ENCODE data around the gene MLXIP.
A peak's percentile ranks its signal among the peaks of the same experiment; 100 is the strongest.
"Not testable (repeated sequence)": the region's sequence is repeated elsewhere in the genome, so short reads cannot be mapped to it uniquely, and the experiment has no call there.

The MLXIP gene, protein sequence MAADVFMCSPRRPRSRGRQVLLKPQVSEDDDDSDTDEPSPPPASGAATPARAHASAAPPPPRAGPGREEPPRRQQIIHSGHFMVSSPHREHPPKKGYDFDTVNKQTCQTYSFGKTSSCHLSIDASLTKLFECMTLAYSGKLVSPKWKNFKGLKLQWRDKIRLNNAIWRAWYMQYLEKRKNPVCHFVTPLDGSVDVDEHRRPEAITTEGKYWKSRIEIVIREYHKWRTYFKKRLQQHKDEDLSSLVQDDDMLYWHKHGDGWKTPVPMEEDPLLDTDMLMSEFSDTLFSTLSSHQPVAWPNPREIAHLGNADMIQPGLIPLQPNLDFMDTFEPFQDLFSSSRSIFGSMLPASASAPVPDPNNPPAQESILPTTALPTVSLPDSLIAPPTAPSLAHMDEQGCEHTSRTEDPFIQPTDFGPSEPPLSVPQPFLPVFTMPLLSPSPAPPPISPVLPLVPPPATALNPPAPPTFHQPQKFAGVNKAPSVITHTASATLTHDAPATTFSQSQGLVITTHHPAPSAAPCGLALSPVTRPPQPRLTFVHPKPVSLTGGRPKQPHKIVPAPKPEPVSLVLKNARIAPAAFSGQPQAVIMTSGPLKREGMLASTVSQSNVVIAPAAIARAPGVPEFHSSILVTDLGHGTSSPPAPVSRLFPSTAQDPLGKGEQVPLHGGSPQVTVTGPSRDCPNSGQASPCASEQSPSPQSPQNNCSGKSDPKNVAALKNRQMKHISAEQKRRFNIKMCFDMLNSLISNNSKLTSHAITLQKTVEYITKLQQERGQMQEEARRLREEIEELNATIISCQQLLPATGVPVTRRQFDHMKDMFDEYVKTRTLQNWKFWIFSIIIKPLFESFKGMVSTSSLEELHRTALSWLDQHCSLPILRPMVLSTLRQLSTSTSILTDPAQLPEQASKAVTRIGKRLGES

DNA sequence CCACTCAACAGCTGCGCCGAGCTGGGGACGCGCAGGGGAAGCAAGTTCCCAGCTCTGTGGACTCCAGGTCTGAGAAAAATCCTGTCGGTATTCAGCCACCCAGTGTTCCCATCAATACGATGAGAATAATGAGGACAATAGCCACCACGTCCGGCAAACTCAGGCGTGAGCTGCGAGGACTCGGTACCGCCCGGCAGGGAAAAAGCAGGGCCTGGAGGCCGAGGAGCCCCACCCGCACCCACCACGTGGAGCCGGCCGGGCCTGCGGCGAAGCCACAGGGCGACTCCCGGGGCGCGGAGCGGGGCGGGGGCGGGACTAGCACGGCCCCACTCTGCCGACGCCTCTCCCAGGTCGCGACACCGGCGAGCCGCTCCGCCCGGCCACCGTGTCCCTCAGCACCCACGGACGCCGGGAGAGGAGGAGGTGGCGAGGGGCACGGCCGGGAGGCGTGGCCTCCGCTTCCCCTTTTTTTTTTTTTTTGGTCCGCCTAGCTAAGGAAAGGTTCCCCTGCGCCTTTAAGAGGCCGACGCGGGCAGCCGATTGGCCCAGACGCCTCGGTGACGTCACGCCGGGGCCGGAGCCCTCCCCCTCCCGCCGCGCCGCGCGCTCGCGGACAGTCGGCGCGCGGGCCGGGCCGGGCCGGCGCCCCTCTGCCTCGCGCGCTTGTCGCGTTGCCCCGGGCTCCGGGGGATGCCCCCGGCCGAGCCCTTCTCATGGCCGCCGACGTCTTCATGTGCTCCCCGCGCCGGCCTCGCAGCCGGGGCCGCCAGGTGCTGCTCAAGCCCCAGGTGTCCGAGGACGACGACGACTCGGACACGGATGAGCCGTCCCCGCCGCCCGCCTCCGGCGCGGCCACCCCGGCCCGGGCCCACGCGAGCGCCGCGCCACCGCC is at the start of gene MLXIP:
MLXIP (plus strand) TSS at position 616 of the 892 bp plus-strand sequence; CDS start at position 714, 98 bp downstream.
- DNase-seq, result peak; percentile 90

DNA sequence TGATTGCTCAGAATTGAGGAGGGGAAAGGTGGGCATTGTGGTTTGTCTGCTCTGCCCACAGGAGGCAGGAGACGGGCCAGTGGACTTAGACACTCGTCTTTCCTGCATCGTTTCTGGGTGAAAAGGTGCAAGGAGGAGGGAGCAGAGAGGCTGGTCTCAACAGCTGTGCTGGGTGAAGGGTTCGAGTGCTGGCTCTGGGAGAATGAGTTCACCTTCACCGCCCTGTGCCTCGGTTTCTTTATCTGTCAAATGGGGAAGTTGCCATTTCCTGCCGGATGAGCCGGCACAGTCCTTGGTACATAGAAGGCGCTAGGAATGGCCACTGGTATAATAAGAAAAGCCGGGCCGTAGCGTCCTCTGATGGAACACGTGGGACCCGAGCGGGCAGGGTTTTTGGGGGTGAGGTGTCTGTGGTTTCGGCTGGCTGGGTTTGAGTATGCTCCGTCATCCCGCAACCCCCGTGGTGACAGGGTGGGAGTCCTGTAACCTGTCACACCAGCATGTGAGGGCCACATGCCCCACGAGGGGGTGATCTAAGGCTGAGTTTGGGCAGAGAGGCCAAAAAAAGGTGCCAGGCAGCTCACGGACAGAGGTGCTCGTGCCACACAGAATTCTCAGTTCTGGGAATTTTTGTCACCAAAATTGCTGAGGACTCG is 49.5 kb upstream of the MLXIP start:
- no peak for DNase-seq

- no peak for DNase-seq
Measured at GRCh38 chr12:122029620-122030423, 48.7 kb upstream of the MLXIP start.

- DNase-seq, result no peak
Measured at GRCh38 chr12:122030424-122031035, 48.0 kb upstream of the MLXIP start.

DNA sequence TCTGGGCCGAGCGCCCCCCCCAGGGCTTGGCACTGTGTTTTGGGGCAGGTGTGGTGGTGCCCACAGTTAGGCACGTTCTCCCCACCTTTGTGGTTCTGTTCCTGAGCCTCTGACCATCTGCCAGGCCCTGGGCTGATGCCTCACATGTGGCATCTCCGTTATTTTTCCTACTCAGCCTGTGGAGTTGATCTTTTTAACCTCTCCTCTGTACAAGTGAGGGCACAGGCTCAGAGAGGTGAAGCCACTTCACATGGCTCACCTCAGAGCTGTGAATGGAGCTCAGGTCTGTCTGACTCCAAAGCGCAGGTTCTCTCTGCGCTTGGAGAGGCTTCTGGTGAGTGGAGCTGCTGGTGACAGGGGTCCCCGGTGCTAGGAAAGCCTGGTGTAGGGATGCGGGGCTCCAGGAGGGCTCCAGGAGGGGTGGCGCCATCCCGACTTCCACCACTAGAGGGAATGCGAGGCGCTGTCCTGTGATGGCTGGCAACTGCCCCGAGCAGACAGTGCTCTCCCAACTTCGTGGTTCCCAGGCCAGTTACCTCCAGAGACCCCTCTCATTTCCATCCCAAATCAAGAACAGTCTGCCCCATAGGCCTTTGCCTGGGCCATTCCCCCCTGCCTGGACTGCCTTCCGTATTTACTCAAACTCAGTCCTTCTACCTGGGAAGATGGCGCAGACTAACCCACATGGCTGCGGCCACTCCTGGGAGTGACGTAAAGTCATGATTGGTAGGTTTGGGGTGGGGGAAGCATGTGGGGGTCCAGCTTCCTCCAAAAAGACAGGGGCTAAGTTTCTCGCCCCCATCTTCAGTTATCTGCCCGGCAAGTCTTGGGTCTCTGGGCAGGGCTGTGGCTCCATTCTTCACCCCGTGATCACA is 47.0 kb upstream of the MLXIP start:
- DNase-seq, result peak; percentile 27

DNA sequence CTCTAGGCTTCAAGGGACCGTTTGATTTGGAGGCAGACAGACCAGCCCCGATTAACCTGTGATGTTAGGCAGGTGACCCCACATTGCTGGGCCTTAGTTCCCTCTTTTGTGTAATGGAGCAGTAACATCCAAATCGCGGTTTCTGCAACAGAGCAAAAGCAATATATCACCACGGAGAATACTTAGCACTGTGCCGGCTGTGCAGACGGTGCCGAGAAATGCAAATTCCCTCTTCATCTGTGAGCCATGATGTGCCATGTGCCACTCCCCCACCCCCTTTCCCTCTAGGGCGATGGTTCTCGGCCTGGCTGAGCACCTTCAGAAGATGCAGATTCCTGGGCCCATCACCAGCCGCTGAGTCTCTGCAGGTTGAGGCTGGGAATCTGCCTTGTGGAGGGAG is 46.0 kb upstream of the MLXIP start:
- no peak for DNase-seq

DNA sequence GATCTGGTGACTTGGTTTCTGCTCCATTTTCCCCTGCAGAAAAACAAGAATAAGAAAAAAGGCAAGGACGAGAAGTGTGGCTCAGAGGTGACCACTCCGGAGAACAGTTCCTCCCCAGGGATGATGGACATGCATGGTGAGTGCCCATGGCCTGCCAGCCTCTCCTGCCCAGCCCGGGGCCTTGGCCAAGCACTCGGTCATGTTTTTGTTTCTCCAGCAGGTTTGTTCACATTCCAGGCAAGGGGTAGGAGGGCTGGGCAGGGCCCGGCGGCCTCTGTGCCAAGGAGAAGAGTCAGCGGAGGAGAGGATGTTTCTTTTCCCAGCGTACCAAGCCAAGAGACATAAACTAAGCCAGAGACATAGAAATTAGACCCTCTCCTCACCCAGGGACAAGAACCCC is 43.3 kb upstream of the MLXIP start:
- no peak for DNase-seq

DNA sequence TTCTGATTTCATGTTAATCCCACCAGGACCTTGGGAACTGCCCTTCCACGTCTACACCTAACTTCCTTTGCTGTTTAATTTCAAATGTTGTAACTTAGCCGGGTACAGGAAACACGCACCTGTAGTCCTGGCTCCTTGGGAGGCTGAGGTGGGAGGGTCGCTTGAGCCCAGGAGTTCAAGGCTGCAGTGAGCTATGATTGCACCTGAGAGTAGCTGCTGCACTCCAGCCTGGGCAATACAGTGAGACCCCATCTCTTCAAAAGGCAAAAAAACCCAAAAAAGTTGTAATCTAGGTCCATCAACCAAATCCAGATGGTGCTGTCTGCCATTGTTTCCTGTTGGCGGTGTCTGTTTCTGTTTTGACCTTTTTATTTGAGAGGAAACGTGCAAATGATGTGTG is 42.4 kb upstream of the MLXIP start:
- DNase-seq, result no peak

- DNase-seq, result no peak
Measured at GRCh38 chr12:122040579-122041386, 37.8 kb upstream of the MLXIP start.

GRCh38 chr12:122041458-122041857 is 37.1 kb upstream of the MLXIP start:
- not testable (repeated sequence) for DNase-seq

GRCh38 chr12:122042910-122043309 is 35.6 kb upstream of the MLXIP start:
- DNase-seq, result no peak

DNA sequence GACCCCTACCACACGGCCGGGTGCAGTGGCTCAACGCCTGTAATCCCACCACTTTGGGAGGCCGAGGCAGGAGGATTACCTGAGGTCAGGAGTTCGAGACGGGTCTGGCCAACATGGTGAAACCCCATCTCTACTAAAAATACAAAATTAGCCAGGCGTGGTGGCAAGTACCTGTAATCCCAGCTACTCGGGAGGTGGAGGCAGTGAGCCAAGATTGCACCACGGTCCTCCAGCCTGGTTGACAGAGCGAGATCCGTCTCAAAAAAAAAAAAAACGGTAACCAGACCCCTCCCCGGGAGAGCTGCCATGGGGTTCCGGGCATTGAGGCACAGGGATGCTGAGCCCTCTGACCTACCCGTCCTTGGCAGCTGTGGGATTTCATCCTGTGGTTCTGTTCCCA is 35.1 kb upstream of the MLXIP start:
- DNase-seq, result no peak

DNA sequence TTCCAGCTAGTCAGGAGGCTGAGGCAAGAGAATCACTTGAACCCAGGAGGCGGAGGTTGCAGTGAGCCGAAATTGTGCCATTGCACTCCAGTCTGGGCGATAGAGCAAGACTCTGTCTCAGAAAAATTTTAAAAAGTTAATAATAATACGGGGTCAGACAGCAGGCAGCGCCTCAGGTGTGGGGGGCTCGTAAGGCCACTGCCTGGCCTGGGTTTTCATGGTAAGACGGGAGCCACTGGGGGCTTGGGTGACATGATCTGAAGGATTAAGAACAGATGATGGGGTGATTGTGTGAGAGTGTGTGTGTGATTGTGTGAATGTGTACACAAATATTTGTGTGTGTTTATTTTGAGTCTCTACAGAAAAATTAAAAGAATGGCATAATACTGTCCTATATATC is 33.3 kb upstream of the MLXIP start:
- DNase-seq, result no peak

DNA sequence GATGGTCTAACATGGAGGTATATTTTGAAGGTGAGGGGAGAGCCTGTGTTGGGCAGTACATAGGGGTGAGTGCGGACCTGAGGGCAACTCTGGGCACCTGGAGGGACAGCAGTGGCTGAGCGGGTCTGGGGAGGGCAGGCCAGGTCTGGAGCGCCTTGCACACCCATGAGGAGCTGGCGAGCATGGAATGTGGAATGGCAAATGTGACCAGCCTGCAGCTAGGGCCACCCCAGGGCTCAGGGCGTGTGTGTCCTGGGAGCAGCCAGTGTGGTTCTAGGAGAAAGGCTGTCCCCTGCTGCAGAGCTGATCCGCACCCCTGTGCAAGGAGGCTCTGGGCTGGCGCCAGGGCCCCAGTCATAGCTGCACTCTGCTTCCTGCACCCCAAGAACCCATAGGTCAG is 32.4 kb upstream of the MLXIP start:
- DNase-seq, result no peak

- DNase-seq, result no peak
Measured at GRCh38 chr12:122048151-122048550, 30.4 kb upstream of the MLXIP start.

DNA sequence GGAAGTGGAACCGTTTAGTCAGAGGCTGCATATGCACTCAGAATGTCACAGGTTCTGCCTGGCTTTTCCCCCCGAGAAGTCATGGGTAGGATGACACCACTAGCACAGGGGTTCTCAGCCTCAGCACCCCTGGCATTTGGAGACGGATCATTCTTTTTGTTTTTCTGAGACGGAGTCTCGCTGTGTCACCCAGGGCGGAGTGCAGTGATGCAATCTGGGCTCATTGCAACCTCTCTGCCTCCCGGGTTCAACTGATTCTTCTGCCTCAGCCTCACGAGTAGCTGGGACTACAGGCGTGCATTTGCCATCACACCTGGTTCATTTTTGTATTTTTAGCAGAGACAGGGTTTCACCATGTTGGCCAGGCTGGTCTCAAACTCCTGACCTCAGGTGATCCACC is 28.7 kb upstream of the MLXIP start:
- no peak for DNase-seq

GRCh38 chr12:122050706-122051105 is 27.9 kb upstream of the MLXIP start:
- no peak for DNase-seq

DNA sequence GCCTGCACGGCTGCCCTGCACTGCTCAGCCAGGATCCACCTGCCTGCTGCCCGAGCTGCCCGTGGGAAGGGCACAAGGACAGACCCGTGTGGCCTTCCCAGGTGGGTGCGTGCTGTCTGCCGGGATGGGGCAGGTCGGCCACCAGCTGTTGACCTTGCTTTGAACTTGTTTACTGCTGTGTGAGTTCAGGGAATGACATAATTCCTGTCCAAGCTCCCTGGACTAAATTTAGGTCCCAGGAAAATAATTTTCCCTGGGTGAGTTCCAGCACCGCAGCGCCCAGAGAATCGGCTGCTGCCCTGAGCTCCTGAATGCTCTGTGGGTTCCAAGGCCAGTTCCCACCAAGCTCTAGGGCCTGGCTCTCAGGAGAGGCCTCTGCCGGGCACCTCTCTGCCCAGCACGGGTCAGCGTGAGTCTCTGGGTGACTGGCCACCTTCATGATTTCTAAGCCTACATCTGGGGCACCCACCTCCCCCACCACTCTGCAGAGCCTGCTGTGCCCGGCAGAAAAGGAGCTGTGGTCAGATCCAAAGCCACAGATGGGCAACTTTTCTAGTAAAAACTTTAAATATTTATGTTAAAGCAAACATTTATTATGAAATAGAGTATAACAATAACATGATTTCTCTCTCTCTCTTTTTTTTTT is 27.2 kb upstream of the MLXIP start:
- DNase-seq, result no peak

GRCh38 chr12:122052285-122052684 is 26.3 kb upstream of the MLXIP start:
- DNase-seq, result no peak
